Measurements from ENCODE around the gene EHMT1.
A peak's percentile ranks its signal among the peaks of the same experiment; 100 is the strongest.

EHMT1 gene

DNA sequence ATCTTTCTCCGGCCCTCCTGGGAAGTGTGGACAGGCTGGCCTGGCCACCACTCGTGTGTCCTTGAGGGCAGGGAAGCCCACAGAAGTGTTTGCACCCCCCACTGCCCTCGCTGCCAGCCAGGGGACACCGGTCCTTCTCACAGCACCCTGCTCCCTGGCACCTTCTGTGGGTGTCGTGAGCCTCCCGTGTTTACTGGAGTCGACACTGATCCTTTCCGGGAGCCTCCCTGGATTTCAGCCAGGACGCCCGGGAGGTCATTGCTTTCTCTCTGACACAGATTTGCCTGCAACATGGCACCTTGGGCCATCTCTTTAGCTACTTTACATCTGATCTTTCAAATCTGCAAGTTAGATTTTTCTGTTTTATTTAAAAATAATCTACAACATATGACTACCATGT lies 138.3 kb downstream of the EHMT1 start:
- POLR2A ChIA-PET (ENCODE audit: low non-redundant PET): no interaction called here
- peak overlapping the region; percentile 71 for H3K27ac ChIP-seq
- TF ChIP-seq CTCF (conservative IDR thresholded peaks at IDR 0.05; ENCODE audit: low read depth): no peak
- no peak for DNase-seq (ENCODE audit: low spot score)
- CTCF ChIA-PET: interaction anchor here (0.6 to 0.9 kb wide), 2 partner anchors 80 to 84 kb away, joined by 3 read pairs; no protein-coding TSS in a partner anchor

DNA sequence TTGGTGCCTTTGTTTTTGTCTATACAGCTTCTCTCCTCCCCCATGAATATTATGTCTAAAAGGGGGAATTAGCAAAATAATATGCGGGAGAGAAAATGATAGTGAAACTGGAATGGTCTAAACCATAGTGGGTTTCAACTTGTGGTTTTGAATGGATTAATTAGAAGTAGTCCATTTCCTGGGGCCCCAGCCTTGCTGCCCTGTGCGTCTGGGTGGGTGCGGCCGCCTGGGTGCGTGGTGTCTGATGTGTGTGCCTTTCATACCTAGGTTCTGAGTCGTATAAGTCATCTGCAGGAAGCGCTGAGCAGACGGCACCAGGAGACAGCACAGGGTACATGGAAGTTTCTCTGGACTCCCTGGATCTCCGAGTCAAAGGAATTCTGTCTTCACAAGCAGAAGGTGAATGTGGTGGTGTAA lies 138.8 kb downstream of the EHMT1 start:
- CTCF ChIA-PET: interaction anchor here (0.9 kb wide), 1 partner anchor 85 kb away, joined by 3 read pairs; no protein-coding TSS in a partner anchor
- H3K27ac ChIP-seq: peak overlapping the region; percentile 71
- TF ChIP-seq CTCF (conservative IDR thresholded peaks at IDR 0.05; ENCODE audit: low read depth): no peak
- POLR2A ChIA-PET (ENCODE audit: low non-redundant PET): no interaction called here
- DNase-seq (ENCODE audit: low spot score): peak; percentile 57

DNA sequence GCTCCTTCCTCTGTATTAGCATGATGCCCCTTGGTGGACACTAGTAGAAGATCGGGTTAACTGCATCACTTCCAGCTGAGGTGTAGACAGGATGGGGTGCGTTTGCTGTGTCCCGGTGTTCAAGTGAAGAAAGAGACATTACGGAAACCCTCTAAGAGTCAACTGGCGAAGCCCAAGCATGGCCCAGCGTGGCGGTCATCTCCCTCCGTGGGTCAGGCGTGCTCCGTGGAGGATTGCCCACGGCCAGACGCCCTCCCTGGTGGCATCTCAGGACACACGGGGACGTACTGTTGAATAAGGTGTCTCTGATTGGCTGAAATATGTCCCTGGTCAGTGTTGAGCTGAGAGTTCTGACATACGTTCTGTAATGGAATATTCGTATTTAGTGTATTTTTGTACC lies 139.3 kb downstream of the EHMT1 start:
- no peak for TF ChIP-seq CTCF (conservative IDR thresholded peaks at IDR 0.05; ENCODE audit: low read depth)
- H3K27ac ChIP-seq: peak overlapping the region; percentile 71
- ChIA-PET CTCF (interaction anchor here (0.6 to 1.0 kb wide), 4 partner anchors 8 to 214 kb away, joined by 3 to 4 read pairs (median 3); no protein-coding TSS in a partner anchor), POLR2A (ENCODE audit: low non-redundant PET) (no interaction called here)
- DNase-seq (ENCODE audit: low spot score): no peak

DNA sequence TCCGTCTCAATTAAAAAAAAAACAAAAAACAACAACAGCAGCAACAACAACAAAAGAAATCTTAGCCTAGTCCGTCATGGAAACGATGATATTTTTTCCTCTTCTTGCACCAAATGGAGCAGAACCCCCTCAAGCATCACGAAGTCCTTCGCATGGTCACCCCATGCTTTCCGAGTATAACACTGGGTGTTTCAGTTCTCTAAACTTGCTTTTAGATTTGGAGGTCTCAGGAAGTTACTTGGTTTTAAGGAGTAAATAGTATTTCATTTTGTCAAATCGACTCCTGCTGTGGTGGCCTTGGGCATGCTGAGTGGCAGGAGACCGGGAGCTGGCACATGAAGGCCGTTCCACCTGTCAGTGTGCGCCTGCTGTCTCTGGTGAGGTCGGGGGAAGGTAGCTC lies 140.3 kb downstream of the EHMT1 start:
- POLR2A ChIA-PET (ENCODE audit: low non-redundant PET): no interaction called here
- DNase-seq (ENCODE audit: low spot score): no peak
- TF ChIP-seq CTCF (conservative IDR thresholded peaks at IDR 0.05; ENCODE audit: low read depth): no peak
- CTCF ChIA-PET: interaction anchor here (0.9 to 1.0 kb wide), 2 partner anchors 9 to 86 kb away, joined by 3 to 4 read pairs; no protein-coding TSS in a partner anchor
- peak overlapping the region; percentile 11; the same call in 1 of the 2 replicates for H3K27ac ChIP-seq

GRCh38 chr9:137759649-137760321 lies 141.0 kb downstream of the EHMT1 start:
- peak overlapping the region; percentile 11 for H3K27ac ChIP-seq
- no peak for TF ChIP-seq CTCF (conservative IDR thresholded peaks at IDR 0.05; ENCODE audit: low read depth)
- DNase-seq (ENCODE audit: low spot score): no peak
- CTCF ChIA-PET: no interaction called here
- POLR2A ChIA-PET (ENCODE audit: low non-redundant PET): no interaction called here

DNA sequence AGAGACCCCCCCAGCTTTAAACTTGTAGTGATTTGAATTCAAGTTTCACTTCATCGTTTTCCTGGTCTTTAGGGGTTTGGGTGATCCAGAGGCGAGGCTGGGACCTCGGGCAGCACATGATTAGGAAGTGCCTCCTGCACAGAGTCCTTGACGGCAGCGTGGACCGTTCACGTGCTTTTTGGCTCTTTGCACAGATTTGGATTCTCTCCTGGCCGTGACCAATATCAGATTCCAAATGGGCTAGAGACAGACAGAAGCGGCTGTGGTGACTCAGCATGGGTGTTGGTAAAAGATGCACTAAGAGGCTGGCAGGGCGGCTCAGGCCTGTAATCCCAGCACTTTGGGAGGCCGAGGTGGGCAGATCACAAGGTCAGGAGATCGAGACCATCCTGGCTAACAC lies 141.6 kb downstream of the EHMT1 start:
- no peak for DNase-seq (ENCODE audit: low spot score)
- ChIA-PET CTCF (interaction anchor here (0.7 kb wide), 1 partner anchor 52 kb away, joined by 3 read pairs; no protein-coding TSS in a partner anchor), POLR2A (ENCODE audit: low non-redundant PET) (interaction anchor here (0.5 kb wide), 1 partner anchor 197 kb away, joined by 4 read pairs; no protein-coding TSS in a partner anchor)
- no peak for TF ChIP-seq CTCF (conservative IDR thresholded peaks at IDR 0.05; ENCODE audit: low read depth)
- peak overlapping the region; percentile 11 for H3K27ac ChIP-seq

All from RWPE1 (cell line).